Activated B cell treated with CpG ODN at 0.5 μM for 24 hours (primary cell): Measurements from ENCODE around the gene TTLL6. TPM values are rescaled to one million over a fixed set of nuclear protein-coding genes. Genes with fewer than 3 reads are reported as not detected.
A peak's percentile ranks its signal among the peaks of the same experiment; 100 is the strongest.

ENCODE experiments used
- ATAC-seq: fragments of 200-7000 bp; cut with Tn5 transposase; one replicate; pipeline ENCODE4 v1.10.0; 2021; ENCODE audit warnings: low read depth, mild to moderate bottlenecking, moderate library complexity
- CTCF ChIA-PET: fragments of 350-600 bp; sonication (Branson Sonifier 250); formaldehyde crosslinking; loops from one replicate; lab custom pipeline; 2021; ENCODE audit warnings: antibody characterized with exemption; lab: Charles Lee
- POLR2A ChIA-PET: fragments of 350-600 bp; sonication (Branson Sonifier 250); formaldehyde crosslinking; loops from one replicate; lab custom pipeline; 2021; ENCODE audit warnings: antibody characterized with exemption; lab: Charles Lee
- DNase-seq: peaks from one replicate; pipeline ENCODE4 v3.0.0; 2022
- H3K27ac Mint-ChIP-seq: one replicate; pipeline ENCODE4 v1.8.0; 2020; ENCODE audit warnings: mixed read lengths
- H3K27me3 Mint-ChIP-seq: one replicate; pipeline ENCODE4 v1.8.0; 2021; ENCODE audit warnings: mixed read lengths
- H3K36me3 Mint-ChIP-seq: one replicate; pipeline ENCODE4 v1.8.0; 2021; ENCODE audit warnings: low read depth, mixed read lengths
- H3K4me1 Mint-ChIP-seq: one replicate; pipeline ENCODE4 v1.8.0; 2021; ENCODE audit warnings: mixed read lengths
- H3K4me3 Mint-ChIP-seq: one replicate; pipeline ENCODE4 v1.8.0; 2020; ENCODE audit warnings: mild to moderate bottlenecking, mixed read lengths
- H3K9me3 Mint-ChIP-seq: one replicate; pipeline ENCODE4 v1.8.0; 2020; ENCODE audit warnings: mixed read lengths
- CTCF ChIP-seq: fragments of 200-600 bp; IDR thresholded peaks from one replicate; pipeline ENCODE4 v1.8.0; 2022; ENCODE audit warnings: antibody characterized with exemption, mild to moderate bottlenecking
- intact Hi-C: fragments of 100-400 bp; cut with micrococcal nuclease; formaldehyde crosslinking; loops from one replicate; pipeline ENCODE4 v1.15.1; 2024
- total RNA-seq: library from RNA; stranded (reverse); gene quantifications from 2 replicates; pipeline ENCODE4 v1.2.3, GENCODE V29; 2022

Gene TTLL6
- total RNA-seq, 1 donor from 2014 or later: not detected

DNA sequence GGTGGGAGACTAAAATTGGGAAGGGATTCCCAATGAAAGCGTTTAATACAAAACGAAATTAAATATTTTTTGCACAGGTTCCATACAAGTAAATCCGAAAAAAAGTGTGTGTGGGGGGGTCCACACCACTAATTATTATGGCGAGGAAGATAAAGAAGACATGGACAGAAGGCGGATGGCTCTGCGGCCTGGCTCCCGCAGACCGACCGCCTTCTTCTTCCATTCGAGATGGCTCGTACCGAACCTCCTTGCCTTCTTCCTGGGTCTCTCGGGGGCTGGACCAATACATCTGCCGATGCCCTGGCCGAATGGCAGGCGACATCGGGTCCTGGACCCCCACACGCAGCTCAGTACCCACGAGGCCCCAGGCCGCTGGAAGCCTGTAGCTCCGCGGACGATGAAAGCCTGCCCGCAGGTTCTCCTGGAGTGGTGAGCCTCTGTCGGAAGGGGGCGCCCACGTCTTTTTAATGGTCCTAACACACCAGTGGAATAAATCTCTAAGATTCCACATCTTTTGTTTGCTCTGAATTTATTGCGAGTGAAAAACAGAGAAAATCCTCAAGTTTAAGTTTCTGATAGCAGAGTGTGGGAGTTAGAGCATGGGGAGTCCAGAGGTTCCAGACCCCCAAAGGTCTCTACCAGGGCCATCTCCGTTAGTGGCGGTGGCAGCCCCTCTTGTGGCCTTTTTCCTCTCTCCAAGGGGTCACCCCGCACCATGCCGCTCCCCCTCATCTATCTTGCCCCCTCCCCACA lies 92.6 kb downstream of the TTLL6 start:
- ChIA-PET POLR2A (interaction anchor here (0.5 to 0.6 kb wide), 2 partner anchors 28 to 353 kb away, joined by 3 to 4 read pairs; no protein-coding TSS in a partner anchor), CTCF (interaction anchor here (0.6 to 3.7 kb wide), 13 partner anchors 12 to 308 kb away, joined by 3 to 16 read pairs (median 4); no protein-coding TSS in a partner anchor)
- intact Hi-C loops: loop anchor here (1.0 to 2.0 kb wide), 4 partner anchors 22 to 308 kb away; no protein-coding TSS in a partner anchor
- no peak for TF ChIP-seq CTCF
- H3K9me3 Mint-ChIP-seq: peaks cover 5% of the 10 kb centered on the region
- H3K27ac Mint-ChIP-seq: peak overlapping the region; percentile 63
- H3K4me1 Mint-ChIP-seq: peaks cover 37% of the 10 kb centered on the region
- peaks cover 1% of the 10 kb centered on the region for H3K36me3 Mint-ChIP-seq
- ATAC-seq (peak; percentile 75), DNase-seq (peak; percentile 57)
- peak overlapping the region; percentile 67 for H3K4me3 Mint-ChIP-seq
- H3K27me3 Mint-ChIP-seq: peaks cover 80% of the 10 kb centered on the region

DNA sequence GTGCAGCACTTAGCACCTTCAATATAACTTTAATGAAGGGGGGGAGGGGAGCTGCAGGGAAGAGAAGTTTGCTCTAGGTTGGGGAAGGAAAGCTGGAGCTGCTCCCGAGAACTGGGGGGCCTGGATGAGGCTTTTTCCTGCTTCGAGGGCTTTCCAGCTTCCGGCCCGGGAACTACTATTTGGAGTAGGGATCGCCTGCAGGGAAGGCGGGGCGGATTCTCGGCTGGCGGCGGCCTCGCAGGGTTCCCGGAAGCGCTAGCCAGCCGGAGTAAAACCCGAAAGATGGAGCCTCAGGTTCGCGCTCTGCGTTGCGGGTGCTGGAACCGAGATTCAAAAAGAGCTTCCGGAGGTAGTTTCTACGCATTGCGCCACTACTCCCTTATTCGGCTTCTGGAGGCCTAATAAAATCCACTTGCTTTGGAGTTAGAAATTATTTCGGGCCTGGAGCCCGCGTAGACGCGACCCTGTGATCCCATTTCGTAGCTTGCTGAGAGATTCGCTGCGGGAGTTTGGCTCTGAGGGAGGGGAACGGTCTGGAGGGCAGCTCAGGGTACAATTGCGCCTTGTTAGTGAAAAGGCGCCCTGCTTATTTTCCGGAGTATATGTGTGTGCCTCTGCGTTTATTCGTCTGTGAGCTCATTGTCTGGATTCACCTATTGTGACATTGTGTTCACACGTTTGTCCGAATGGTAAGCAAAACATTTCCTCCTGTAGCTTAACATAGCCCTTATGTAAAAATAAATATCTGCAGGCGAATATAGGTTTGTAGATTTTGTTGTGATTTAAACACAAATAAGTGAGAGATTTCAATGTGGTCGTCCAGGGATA lies 93.4 kb downstream of the TTLL6 start:
- intact Hi-C loops: loop anchor here (1.0 to 2.0 kb wide), 4 partner anchors 23 to 309 kb away; no protein-coding TSS in a partner anchor
- Mint-ChIP-seq H3K36me3 (peaks cover 1% of the 10 kb centered on the region), H3K9me3 (peaks cover 5% of the 10 kb centered on the region), H3K27ac (peak overlapping the region; percentile 63), H3K4me1 (peaks cover 39% of the 10 kb centered on the region), H3K27me3 (peaks cover 80% of the 10 kb centered on the region), H3K4me3 (peak overlapping the region; percentile 67)
- ATAC-seq: no peak
- peak; percentile 18 for DNase-seq
- CTCF ChIA-PET: interaction anchor here (0.6 to 3.7 kb wide), 12 partner anchors 11 to 309 kb away, joined by 3 to 16 read pairs (median 4); no protein-coding TSS in a partner anchor
- POLR2A ChIA-PET: interaction anchor here (0.5 to 0.7 kb wide), 2 partner anchors 29 to 184 kb away, joined by 4 to 5 read pairs; no protein-coding TSS in a partner anchor
- no peak for TF ChIP-seq CTCF

DNA sequence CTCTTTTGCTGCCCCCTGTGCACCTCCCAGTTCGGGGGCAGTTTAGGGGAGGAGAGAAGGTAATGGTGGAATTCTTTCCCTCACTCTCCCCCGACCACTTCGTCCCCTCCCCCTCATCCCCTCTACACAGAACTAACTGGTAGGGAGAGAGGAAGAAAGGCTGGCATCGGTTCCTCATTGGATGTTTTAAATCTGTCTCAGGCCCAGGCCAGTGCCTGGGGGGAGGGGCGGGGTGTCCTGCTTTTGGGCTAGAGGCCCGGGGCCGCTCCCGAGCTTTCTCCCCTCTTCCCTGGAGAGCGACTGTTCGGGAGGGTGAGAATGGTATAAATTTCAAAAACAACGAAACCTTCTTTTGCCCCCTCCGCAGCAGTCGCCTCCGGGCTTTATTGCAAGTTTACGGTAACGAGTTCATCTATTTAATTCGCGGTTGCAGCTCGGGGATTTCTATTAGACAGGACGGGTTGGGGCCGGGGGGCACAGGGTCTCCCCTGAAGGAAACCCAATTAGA lies 94.1 kb downstream of the TTLL6 start, which contains the start of gene PRAC2:
PRAC2 (plus strand) TSS at position 271 of the 508 bp plus-strand sequence. CDS start 1,226 bp downstream, outside the sequence.
- Mint-ChIP-seq H3K27me3 (peaks cover 83% of the 10 kb centered on the region), H3K36me3 (peaks cover 1% of the 10 kb centered on the region), H3K27ac (peak within 1 kb of the TSS; percentile 63), H3K9me3 (peaks cover 5% of the 10 kb centered on the region), H3K4me1 (peaks cover 39% of the 10 kb centered on the region), H3K4me3 (peak within 1 kb of the TSS; percentile 67)
- no peak for TF ChIP-seq CTCF
- DNase-seq (peak; percentile 16), ATAC-seq (no peak)
- ChIA-PET CTCF (interaction anchor here (0.7 to 3.7 kb wide), 6 partner anchors 26 to 161 kb away, joined by 3 to 16 read pairs (median 4); no protein-coding TSS in a partner anchor), POLR2A (interaction anchor here (0.7 kb wide), 1 partner anchor 185 kb away, joined by 5 read pairs; no protein-coding TSS in a partner anchor)
- intact Hi-C loops: no loop called here

GRCh38 chr17:48722201-48722907 lies 94.7 kb downstream of the TTLL6 start, which contains the start of gene PRAC1:
TSS of gene PRAC1 (minus strand) at chr17:48722518. CDS start at chr17:48722392, 126 bp downstream.
- peaks cover 83% of the 10 kb centered on the region for H3K27me3 Mint-ChIP-seq
- peaks cover 5% of the 10 kb centered on the region for H3K9me3 Mint-ChIP-seq
- H3K27ac Mint-ChIP-seq: no peak within 1 kb of the TSS
- no peak for ATAC-seq
- intact Hi-C loops: no loop called here
- peaks cover 1% of the 10 kb centered on the region for H3K36me3 Mint-ChIP-seq
- CTCF ChIA-PET: interaction anchor here (1.8 to 3.7 kb wide), 2 partner anchors 26 to 157 kb away, joined by 4 to 16 read pairs; no protein-coding TSS in a partner anchor
- peak within 1 kb of the TSS; percentile 67 for H3K4me3 Mint-ChIP-seq
- POLR2A ChIA-PET: no interaction called here
- DNase-seq: no peak
- TF ChIP-seq CTCF: no peak
- H3K4me1 Mint-ChIP-seq: peaks cover 38% of the 10 kb centered on the region
